HepG2 (cell line): ENCODE results near the gene ZNF586. TPM values are rescaled to one million over a fixed set of nuclear protein-coding genes. Genes with fewer than 3 reads are reported as not detected.
A peak's percentile ranks its signal among the peaks of the same experiment; 100 is the strongest.

ENCODE experiments used
- CEBPZ ChIP-seq: IDR thresholded peaks from 2 replicates; pipeline ENCODE4 v1.6.1; 2012; ENCODE audit warnings: low read length, improper control_type of control experiment
- IRX3 ChIP-seq: sonication (generic); formaldehyde crosslinking; IDR thresholded peaks from 2 replicates; pipeline ENCODE4 v1.8.1; 2023; ENCODE audit warnings: mild to moderate bottlenecking, low read depth, missing genetic modification reagents, borderline replicate concordance
- RARG ChIP-seq: sonication (generic); formaldehyde crosslinking; IDR thresholded peaks from 2 replicates; pipeline ENCODE4 v1.4.0; 2020; ENCODE audit warnings: low read depth, mild to moderate bottlenecking, missing genetic modification reagents
- SIN3B ChIP-seq: fragments of 150-350 bp; IDR thresholded peaks from 2 replicates; pipeline ENCODE4 v1.6.1; 2014; ENCODE audit warnings: low read length
- SOX6 ChIP-seq, 2 experiments: fragments of 450-650 bp in 1 of 2; sonication (generic) in 1 of 2; formaldehyde crosslinking in 1 of 2; IDR thresholded peaks; 2 replicates each; pipeline versions ENCODE4 v1.4.0 to v1.6.1; 2017 to 2020; ENCODE audit warnings: antibody characterized with exemption in 1 of 2, mild to moderate bottlenecking in 1 of 2, missing genetic modification reagents in 1 of 2
- ZMAT5 ChIP-seq: sonication (generic); formaldehyde crosslinking; IDR thresholded peaks from 2 replicates; pipeline ENCODE4 v1.5.0; 2020; ENCODE audit warnings: mild to moderate bottlenecking, low read depth, missing genetic modification reagents, borderline replicate concordance
- ZNF337 ChIP-seq: sonication (generic); formaldehyde crosslinking; IDR thresholded peaks from 2 replicates; pipeline ENCODE4 v1.5.1; 2020; ENCODE audit warnings: missing genetic modification reagents, low read depth, mild to moderate bottlenecking, borderline replicate concordance
- ZNF556 ChIP-seq: sonication (generic); formaldehyde crosslinking; IDR thresholded peaks from 2 replicates; pipeline ENCODE4 v1.4.0; 2020; ENCODE audit warnings: mild to moderate bottlenecking, missing genetic modification reagents, borderline replicate concordance
- ZNF782 ChIP-seq: sonication (generic); formaldehyde crosslinking; IDR thresholded peaks from 2 replicates; pipeline ENCODE4 v1.4.0; 2020; ENCODE audit warnings: missing genetic modification reagents, mild to moderate bottlenecking, borderline replicate concordance
- polyA plus RNA-seq, 8 experiments: library from polyadenylated mRNA; depleted of rRNA in 3 of 8; stranded (reverse) in 7 of 8; unstranded in 1 of 8; fragments of >200 nt; fragmentation: Illumina TruSeq in 4 of 8; extraction: Trizol in 4 of 8; gene quantifications; 2 replicates each; pipeline versions ENCODE4 v1.2.1 to v1.2.3, GENCODE V29; 2011 to 2016; ENCODE audit warnings: low read depth in 4 of 8, missing spikeins in 1 of 8, mixed read lengths in 1 of 8; ENCODE audit not compliant: insufficient read depth in 1 of 8
- total RNA-seq, 5 experiments: library from RNA; depleted of rRNA; stranded (reverse); fragments of >200 nt; fragmentation: Illumina TruSeq; extraction: Trizol; gene quantifications; 2 replicates each; pipeline ENCODE4 v1.2.3, GENCODE V29; 2016; ENCODE audit warnings: low read depth in 1 of 5
- TF ChIP-seq, protein P1 (sequence below): sonication (generic); formaldehyde crosslinking; IDR thresholded peaks from 2 replicates; pipeline ENCODE4 v1.4.0; 2020; ENCODE audit warnings: missing genetic modification reagents
- TF ChIP-seq, protein P2 (sequence below): IDR thresholded peaks from 2 replicates; pipeline ENCODE4 v1.6.1; 2016; ENCODE audit warnings: mild to moderate bottlenecking, missing biosample characterization, missing genetic modification reagents
- TF ChIP-seq, protein P3 (sequence below): sonication (generic); formaldehyde crosslinking; IDR thresholded peaks from 2 replicates; pipeline ENCODE4 v1.9.0; 2022; ENCODE audit warnings: missing genetic modification reagents, mild to moderate bottlenecking, borderline replicate concordance
- TF ChIP-seq, protein P4 (sequence below): sonication (generic); formaldehyde crosslinking; conservative IDR thresholded peaks from 2 replicates; pipeline ENCODE4 v1.8.0; 2022; ENCODE audit warnings: missing genetic modification reagents
- TF ChIP-seq, protein P5 (sequence below): sonication (generic); formaldehyde crosslinking; IDR thresholded peaks from 2 replicates; pipeline ENCODE4 v1.4.0; 2020; ENCODE audit warnings: low read depth, mild to moderate bottlenecking, missing genetic modification reagents

The ZNF586 gene
- total and polyA plus RNA-seq, 2 of the 13 experiments (the other 11 are each of a cell fraction or from before 2014, with no cell fraction given) = 0.50 to 3.4 TPM

GRCh38 chr19:57814505-57815246 is 45.2 kb downstream of the ZNF586 start, which contains the start of gene ZNF552 (continued):
- no peak for TF ChIP-seq ZNF337
- no peak for TF ChIP-seq ZMAT5 (CRISPR knock-in tag)
- TF ChIP-seq, protein P1, sequence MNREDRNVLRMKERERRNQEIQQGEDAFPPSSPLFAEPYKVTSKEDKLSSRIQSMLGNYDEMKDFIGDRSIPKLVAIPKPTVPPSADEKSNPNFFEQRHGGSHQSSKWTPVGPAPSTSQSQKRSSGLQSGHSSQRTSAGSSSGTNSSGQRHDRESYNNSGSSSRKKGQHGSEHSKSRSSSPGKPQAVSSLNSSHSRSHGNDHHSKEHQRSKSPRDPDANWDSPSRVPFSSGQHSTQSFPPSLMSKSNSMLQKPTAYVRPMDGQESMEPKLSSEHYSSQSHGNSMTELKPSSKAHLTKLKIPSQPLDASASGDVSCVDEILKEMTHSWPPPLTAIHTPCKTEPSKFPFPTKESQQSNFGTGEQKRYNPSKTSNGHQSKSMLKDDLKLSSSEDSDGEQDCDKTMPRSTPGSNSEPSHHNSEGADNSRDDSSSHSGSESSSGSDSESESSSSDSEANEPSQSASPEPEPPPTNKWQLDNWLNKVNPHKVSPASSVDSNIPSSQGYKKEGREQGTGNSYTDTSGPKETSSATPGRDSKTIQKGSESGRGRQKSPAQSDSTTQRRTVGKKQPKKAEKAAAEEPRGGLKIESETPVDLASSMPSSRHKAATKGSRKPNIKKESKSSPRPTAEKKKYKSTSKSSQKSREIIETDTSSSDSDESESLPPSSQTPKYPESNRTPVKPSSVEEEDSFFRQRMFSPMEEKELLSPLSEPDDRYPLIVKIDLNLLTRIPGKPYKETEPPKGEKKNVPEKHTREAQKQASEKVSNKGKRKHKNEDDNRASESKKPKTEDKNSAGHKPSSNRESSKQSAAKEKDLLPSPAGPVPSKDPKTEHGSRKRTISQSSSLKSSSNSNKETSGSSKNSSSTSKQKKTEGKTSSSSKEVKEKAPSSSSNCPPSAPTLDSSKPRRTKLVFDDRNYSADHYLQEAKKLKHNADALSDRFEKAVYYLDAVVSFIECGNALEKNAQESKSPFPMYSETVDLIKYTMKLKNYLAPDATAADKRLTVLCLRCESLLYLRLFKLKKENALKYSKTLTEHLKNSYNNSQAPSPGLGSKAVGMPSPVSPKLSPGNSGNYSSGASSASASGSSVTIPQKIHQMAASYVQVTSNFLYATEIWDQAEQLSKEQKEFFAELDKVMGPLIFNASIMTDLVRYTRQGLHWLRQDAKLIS = no peak
- no peak for TF ChIP-seq ZNF556
- TF ChIP-seq, protein P2, sequence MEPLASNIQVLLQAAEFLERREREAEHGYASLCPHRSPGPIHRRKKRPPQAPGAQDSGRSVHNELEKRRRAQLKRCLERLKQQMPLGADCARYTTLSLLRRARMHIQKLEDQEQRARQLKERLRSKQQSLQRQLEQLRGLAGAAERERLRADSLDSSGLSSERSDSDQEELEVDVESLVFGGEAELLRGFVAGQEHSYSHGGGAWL = peak; percentile 75; the same call in 1 of the 2 replicates
- TF ChIP-seq, protein P3, sequence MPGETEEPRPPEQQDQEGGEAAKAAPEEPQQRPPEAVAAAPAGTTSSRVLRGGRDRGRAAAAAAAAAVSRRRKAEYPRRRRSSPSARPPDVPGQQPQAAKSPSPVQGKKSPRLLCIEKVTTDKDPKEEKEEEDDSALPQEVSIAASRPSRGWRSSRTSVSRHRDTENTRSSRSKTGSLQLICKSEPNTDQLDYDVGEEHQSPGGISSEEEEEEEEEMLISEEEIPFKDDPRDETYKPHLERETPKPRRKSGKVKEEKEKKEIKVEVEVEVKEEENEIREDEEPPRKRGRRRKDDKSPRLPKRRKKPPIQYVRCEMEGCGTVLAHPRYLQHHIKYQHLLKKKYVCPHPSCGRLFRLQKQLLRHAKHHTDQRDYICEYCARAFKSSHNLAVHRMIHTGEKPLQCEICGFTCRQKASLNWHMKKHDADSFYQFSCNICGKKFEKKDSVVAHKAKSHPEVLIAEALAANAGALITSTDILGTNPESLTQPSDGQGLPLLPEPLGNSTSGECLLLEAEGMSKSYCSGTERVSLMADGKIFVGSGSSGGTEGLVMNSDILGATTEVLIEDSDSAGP (CRISPR knock-in tag) = peak; percentile 76; the same call in 1 of the 2 replicates
- 0 out of 2 replicates have a peak, but pooled peaks have one; percentile 40 for TF ChIP-seq ZNF782 (CRISPR knock-in tag)
- TF ChIP-seq RARG (CRISPR knock-in tag) = no peak
- TF ChIP-seq CEBPZ = no peak
- TF ChIP-seq IRX3 (CRISPR knock-in tag) = no peak
- TF ChIP-seq SOX6 (IDR thresholded peaks at IDR 0.05) = no peak
- no peak; the same call in 1 of the 2 replicates for TF ChIP-seq SOX6 (CRISPR knock-in tag; IDR thresholded peaks at IDR 0.05)
- TF ChIP-seq, protein P4, sequence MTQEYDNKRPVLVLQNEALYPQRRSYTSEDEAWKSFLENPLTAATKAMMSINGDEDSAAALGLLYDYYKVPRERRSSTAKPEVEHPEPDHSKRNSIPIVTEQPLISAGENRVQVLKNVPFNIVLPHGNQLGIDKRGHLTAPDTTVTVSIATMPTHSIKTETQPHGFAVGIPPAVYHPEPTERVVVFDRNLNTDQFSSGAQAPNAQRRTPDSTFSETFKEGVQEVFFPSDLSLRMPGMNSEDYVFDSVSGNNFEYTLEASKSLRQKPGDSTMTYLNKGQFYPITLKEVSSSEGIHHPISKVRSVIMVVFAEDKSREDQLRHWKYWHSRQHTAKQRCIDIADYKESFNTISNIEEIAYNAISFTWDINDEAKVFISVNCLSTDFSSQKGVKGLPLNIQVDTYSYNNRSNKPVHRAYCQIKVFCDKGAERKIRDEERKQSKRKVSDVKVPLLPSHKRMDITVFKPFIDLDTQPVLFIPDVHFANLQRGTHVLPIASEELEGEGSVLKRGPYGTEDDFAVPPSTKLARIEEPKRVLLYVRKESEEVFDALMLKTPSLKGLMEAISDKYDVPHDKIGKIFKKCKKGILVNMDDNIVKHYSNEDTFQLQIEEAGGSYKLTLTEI (CRISPR knock-in tag) = no peak
- TF ChIP-seq, protein P5, sequence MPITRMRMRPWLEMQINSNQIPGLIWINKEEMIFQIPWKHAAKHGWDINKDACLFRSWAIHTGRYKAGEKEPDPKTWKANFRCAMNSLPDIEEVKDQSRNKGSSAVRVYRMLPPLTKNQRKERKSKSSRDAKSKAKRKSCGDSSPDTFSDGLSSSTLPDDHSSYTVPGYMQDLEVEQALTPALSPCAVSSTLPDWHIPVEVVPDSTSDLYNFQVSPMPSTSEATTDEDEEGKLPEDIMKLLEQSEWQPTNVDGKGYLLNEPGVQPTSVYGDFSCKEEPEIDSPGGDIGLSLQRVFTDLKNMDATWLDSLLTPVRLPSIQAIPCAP (CRISPR knock-in tag) = no peak
- peak; percentile 25; the same call in 1 of the 2 replicates for TF ChIP-seq SIN3B
